ENCODE measurements around the gene UBN1. TPM values are rescaled to one million over a fixed set of nuclear protein-coding genes. Genes with fewer than 3 reads are reported as not detected.

UBN1 gene
- total and polyA plus RNA-seq, 4 donors = 7.3 to 19.7 (median 14.2) TPM

- Histone ChIP-seq H3K9ac (ENCODE audit: low read depth in 1 of 2, low read length in 2 of 2) (no peak overlapping the region), H3K27ac (ENCODE audit: low read depth in 1 of 2, low read length in 2 of 2) (no peak overlapping the region), H3K4me3 (ENCODE audit: low read depth in 1 of 3, low read length in 3 of 3) (no peak overlapping the region), H3K27me3 (ENCODE audit: control insufficient read depth in 4 of 4, insufficient read depth in 4 of 4, low read length in 3 of 4) (no peaks in the 10 kb centered on the region), H3K4me1 (ENCODE audit: control insufficient read depth in 4 of 4, insufficient read depth in 4 of 4, low read length in 3 of 4) (peaks cover 6 to 55% (median 38%) of the 10 kb centered on the region in 4 donors), H3K9me3 (ENCODE audit: control insufficient read depth in 4 of 4, low read length in 3 of 4) (no peaks in the 10 kb centered on the region), H3K36me3 (ENCODE audit: control insufficient read depth in 4 of 4, insufficient read depth in 3 of 4, low read depth in 1 of 4, low read length in 3 of 4) (no peaks in the 10 kb centered on the region)
- TF ChIP-seq EGR1 (IDR thresholded peaks at IDR 0.05; ENCODE audit: low read depth in 2 of 2) = no peak
- no peak for TF ChIP-seq FOXA2 (IDR thresholded peaks at IDR 0.05)
- 94% methylated on average over 7 of the region's 7 CpGs for WGBS
- DNase-seq (ENCODE audit: low spot score) = no peak
Measured at GRCh38 chr16:4909825-4910224, 62.5 kb downstream of the UBN1 start.

GRCh38 chr16:4910828-4911227 lies 63.5 kb downstream of the UBN1 start:
- Histone ChIP-seq H3K4me3 (ENCODE audit: low read depth in 1 of 3, low read length in 3 of 3) (no peak overlapping the region), H3K9ac (ENCODE audit: low read depth in 1 of 2, low read length in 2 of 2) (no peak overlapping the region), H3K9me3 (ENCODE audit: control insufficient read depth in 4 of 4, low read length in 3 of 4) (no peaks in the 10 kb centered on the region), H3K4me1 (ENCODE audit: control insufficient read depth in 4 of 4, insufficient read depth in 4 of 4, low read length in 3 of 4) (peaks cover 6 to 50% (median 36%) of the 10 kb centered on the region in 4 donors), H3K27me3 (ENCODE audit: control insufficient read depth in 4 of 4, insufficient read depth in 4 of 4, low read length in 3 of 4) (no peaks in the 10 kb centered on the region), H3K27ac (ENCODE audit: low read depth in 1 of 2, low read length in 2 of 2) (no peak overlapping the region), H3K36me3 (ENCODE audit: control insufficient read depth in 4 of 4, insufficient read depth in 3 of 4, low read depth in 1 of 4, low read length in 3 of 4) (no peaks in the 10 kb centered on the region)
- no peak for DNase-seq (ENCODE audit: low spot score)
- TF ChIP-seq TAF1 (conservative IDR thresholded peaks at IDR 0.05) (no peak), NR2F2 (IDR thresholded peaks at IDR 0.05) (no peak), GABPA (IDR thresholded peaks at IDR 0.05 in 1 of 2, conservative IDR thresholded peaks at IDR 0.05 in 1 of 2) (no peak), JUND (IDR thresholded peaks at IDR 0.05) (no peak), FOXA1 (IDR thresholded peaks at IDR 0.05) (no peak), CTCF (IDR thresholded peaks at IDR 0.05; ENCODE audit: low read depth, low read length, missing input control) (no peak), ATF3 (IDR thresholded peaks at IDR 0.05) (no peak), HNF4A (conservative IDR thresholded peaks at IDR 0.05) (no peak), SP1 (IDR thresholded peaks at IDR 0.05) (no peak), YY1 (IDR thresholded peaks at IDR 0.05) (no peak), RAD21 (IDR thresholded peaks at IDR 0.05) (no peak), FOXA2 (IDR thresholded peaks at IDR 0.05) (no peak), EGR1 (IDR thresholded peaks at IDR 0.05; ENCODE audit: low read depth in 2 of 2) (no peak), RXRA (IDR thresholded peaks at IDR 0.05) (no peak), HNF4G (IDR thresholded peaks at IDR 0.05) (no peak)
- TF ChIP-seq, protein P1, sequence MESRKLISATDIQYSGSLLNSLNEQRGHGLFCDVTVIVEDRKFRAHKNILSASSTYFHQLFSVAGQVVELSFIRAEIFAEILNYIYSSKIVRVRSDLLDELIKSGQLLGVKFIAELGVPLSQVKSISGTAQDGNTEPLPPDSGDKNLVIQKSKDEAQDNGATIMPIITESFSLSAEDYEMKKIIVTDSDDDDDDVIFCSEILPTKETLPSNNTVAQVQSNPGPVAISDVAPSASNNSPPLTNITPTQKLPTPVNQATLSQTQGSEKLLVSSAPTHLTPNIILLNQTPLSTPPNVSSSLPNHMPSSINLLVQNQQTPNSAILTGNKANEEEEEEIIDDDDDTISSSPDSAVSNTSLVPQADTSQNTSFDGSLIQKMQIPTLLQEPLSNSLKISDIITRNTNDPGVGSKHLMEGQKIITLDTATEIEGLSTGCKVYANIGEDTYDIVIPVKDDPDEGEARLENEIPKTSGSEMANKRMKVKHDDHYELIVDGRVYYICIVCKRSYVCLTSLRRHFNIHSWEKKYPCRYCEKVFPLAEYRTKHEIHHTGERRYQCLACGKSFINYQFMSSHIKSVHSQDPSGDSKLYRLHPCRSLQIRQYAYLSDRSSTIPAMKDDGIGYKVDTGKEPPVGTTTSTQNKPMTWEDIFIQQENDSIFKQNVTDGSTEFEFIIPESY (IDR thresholded peaks at IDR 0.05) = no peak
- TF ChIP-seq, protein P2, sequence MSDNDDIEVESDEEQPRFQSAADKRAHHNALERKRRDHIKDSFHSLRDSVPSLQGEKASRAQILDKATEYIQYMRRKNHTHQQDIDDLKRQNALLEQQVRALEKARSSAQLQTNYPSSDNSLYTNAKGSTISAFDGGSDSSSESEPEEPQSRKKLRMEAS (IDR thresholded peaks at IDR 0.05) = no peak
- TF ChIP-seq, protein P3, sequence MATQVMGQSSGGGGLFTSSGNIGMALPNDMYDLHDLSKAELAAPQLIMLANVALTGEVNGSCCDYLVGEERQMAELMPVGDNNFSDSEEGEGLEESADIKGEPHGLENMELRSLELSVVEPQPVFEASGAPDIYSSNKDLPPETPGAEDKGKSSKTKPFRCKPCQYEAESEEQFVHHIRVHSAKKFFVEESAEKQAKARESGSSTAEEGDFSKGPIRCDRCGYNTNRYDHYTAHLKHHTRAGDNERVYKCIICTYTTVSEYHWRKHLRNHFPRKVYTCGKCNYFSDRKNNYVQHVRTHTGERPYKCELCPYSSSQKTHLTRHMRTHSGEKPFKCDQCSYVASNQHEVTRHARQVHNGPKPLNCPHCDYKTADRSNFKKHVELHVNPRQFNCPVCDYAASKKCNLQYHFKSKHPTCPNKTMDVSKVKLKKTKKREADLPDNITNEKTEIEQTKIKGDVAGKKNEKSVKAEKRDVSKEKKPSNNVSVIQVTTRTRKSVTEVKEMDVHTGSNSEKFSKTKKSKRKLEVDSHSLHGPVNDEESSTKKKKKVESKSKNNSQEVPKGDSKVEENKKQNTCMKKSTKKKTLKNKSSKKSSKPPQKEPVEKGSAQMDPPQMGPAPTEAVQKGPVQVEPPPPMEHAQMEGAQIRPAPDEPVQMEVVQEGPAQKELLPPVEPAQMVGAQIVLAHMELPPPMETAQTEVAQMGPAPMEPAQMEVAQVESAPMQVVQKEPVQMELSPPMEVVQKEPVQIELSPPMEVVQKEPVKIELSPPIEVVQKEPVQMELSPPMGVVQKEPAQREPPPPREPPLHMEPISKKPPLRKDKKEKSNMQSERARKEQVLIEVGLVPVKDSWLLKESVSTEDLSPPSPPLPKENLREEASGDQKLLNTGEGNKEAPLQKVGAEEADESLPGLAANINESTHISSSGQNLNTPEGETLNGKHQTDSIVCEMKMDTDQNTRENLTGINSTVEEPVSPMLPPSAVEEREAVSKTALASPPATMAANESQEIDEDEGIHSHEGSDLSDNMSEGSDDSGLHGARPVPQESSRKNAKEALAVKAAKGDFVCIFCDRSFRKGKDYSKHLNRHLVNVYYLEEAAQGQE (IDR thresholded peaks at IDR 0.05) = no peak
- WGBS = 93% methylated on average over 12 of the region's 12 CpGs

Data from liver (tissue), 9 donors.